ENCODE measurements around the gene MED9. TPM values are rescaled to one million over a fixed set of nuclear protein-coding genes. Genes with fewer than 3 reads are reported as not detected.

The MED9 gene
- total RNA-seq, 4 donors from 2014 or later = 8.3 to 14.4 (median 11.4) TPM

- DNase-seq (ENCODE audit: extremely low spot score) = no peak
- H3K36me3 ChIP-seq = no peaks in the 10 kb centered on the region
- TF ChIP-seq, protein P1, sequence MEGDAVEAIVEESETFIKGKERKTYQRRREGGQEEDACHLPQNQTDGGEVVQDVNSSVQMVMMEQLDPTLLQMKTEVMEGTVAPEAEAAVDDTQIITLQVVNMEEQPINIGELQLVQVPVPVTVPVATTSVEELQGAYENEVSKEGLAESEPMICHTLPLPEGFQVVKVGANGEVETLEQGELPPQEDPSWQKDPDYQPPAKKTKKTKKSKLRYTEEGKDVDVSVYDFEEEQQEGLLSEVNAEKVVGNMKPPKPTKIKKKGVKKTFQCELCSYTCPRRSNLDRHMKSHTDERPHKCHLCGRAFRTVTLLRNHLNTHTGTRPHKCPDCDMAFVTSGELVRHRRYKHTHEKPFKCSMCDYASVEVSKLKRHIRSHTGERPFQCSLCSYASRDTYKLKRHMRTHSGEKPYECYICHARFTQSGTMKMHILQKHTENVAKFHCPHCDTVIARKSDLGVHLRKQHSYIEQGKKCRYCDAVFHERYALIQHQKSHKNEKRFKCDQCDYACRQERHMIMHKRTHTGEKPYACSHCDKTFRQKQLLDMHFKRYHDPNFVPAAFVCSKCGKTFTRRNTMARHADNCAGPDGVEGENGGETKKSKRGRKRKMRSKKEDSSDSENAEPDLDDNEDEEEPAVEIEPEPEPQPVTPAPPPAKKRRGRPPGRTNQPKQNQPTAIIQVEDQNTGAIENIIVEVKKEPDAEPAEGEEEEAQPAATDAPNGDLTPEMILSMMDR (IDR thresholded peaks at IDR 0.05) = no peak
- TF ChIP-seq EP300 (IDR thresholded peaks at IDR 0.05) (no peak), POLR2A (IDR thresholded peaks at IDR 0.05; ENCODE audit: low read depth) (no peak), POLR2AphosphoS5 (IDR thresholded peaks at IDR 0.05) (no peak)
- no peaks in the 10 kb centered on the region for H3K4me1 ChIP-seq
- no peak overlapping the region for H3K27ac ChIP-seq (replicated peaks in 1 of 4)
- intact Hi-C loops (cut with DNase I) = no loop called here
- no peaks in the 10 kb centered on the region for H3K9me3 ChIP-seq
- H3K4me3 ChIP-seq = no peak overlapping the region
- peaks cover 0 to 63% (median 0%) of the 10 kb centered on the region in 4 donors for H3K27me3 ChIP-seq
- WGBS = 70% methylated on average over 5 of the region's 5 CpGs
Observed at GRCh38 chr17:17467016-17467415, 9.8 kb upstream of the MED9 start.

GRCh38 chr17:17467720-17468119 lies 9.1 kb upstream of the MED9 start:
- TF ChIP-seq EP300 (IDR thresholded peaks at IDR 0.05) = no peak
- TF ChIP-seq POLR2AphosphoS5 (IDR thresholded peaks at IDR 0.05) = no peak
- no peak for TF ChIP-seq POLR2A (IDR thresholded peaks at IDR 0.05; ENCODE audit: low read depth)
- TF ChIP-seq, protein P1 (IDR thresholded peaks at IDR 0.05) = no peak
- no peaks in the 10 kb centered on the region for H3K36me3 ChIP-seq

DNA sequence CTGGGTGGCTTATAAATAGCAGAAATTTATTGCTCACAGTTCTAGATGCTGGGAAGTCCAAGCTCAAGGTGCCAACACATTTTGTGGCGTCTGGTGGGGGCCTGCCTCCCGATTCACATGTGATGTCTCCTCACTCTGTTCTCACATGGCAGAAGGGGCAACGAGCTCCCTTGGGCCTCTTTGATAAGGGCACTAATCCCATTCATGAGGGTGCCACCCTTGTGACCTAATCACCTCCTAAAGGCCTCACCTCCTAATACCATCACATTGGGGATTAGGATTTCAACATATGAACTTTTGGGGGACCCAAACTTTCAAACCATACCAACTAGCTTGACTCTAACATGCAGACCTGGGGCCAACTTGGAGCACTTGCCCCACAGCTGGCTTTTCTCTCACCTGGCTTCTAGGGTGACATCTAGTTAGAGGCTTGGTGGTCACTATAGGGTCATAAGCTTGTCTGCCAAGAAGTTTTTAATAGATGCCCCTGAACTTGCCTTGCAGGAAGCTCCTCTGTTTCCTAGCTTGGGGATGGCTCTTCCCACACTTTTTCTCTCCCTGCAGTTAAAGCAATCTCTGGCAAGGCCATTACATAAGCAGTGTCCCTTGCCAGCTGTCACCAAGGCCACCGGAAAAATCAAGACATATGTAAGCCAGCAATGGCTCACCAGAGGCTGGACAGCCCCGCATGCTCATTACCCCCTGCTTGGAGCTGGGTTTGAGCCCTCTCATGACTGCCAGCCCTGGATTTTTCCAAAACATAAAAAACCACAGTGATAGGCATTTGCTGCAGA lies 8.4 kb upstream of the MED9 start:
- intact Hi-C loops (cut with DNase I) = no loop called here
- Histone ChIP-seq H3K4me1 (no peaks in the 10 kb centered on the region), H3K9me3 (no peaks in the 10 kb centered on the region), H3K27me3 (peaks cover 0 to 63% (median 0%) of the 10 kb centered on the region in 4 donors), H3K4me3 (no peak overlapping the region), H3K27ac (replicated peaks in 1 of 4) (no peak overlapping the region), H3K36me3 (no peaks in the 10 kb centered on the region)
- 83% methylated on average over 5 of the region's 5 CpGs for WGBS
- TF ChIP-seq, protein P1 (IDR thresholded peaks at IDR 0.05) = no peak
- no peak for TF ChIP-seq POLR2A (IDR thresholded peaks at IDR 0.05; ENCODE audit: low read depth)
- no peak for TF ChIP-seq POLR2AphosphoS5 (IDR thresholded peaks at IDR 0.05)
- no peak for TF ChIP-seq EP300 (IDR thresholded peaks at IDR 0.05)
- DNase-seq (ENCODE audit: extremely low spot score) = no peak

More at GRCh38 chr17:17467720-17468119, 9.1 kb upstream of the MED9 start:
- H3K4me1 ChIP-seq = no peaks in the 10 kb centered on the region
- no peaks in the 10 kb centered on the region for H3K9me3 ChIP-seq
- H3K27ac ChIP-seq (replicated peaks in 1 of 4) = no peak overlapping the region
- intact Hi-C loops (cut with DNase I) = no loop called here
- no peak overlapping the region for H3K4me3 ChIP-seq
- 66% methylated on average over 5 of the region's 5 CpGs for WGBS
- DNase-seq (ENCODE audit: extremely low spot score) = no peak
- H3K27me3 ChIP-seq = peaks cover 0 to 63% (median 0%) of the 10 kb centered on the region in 4 donors

GRCh38 chr17:17469358-17469757 lies 7.4 kb upstream of the MED9 start:
- WGBS = 82% methylated on average over 4 of the region's 4 CpGs
- TF ChIP-seq, protein P1 (IDR thresholded peaks at IDR 0.05) = no peak
- TF ChIP-seq POLR2AphosphoS5 (IDR thresholded peaks at IDR 0.05) (no peak), POLR2A (IDR thresholded peaks at IDR 0.05; ENCODE audit: low read depth) (no peak), EP300 (IDR thresholded peaks at IDR 0.05) (no peak)
- H3K4me1 ChIP-seq = no peaks in the 10 kb centered on the region
- no peak overlapping the region for H3K4me3 ChIP-seq
- intact Hi-C loops (cut with DNase I) = no loop called here
- no peak overlapping the region for H3K27ac ChIP-seq (replicated peaks in 1 of 4)
- H3K36me3 ChIP-seq = no peaks in the 10 kb centered on the region
- H3K9me3 ChIP-seq = no peaks in the 10 kb centered on the region
- no peak for DNase-seq (ENCODE audit: extremely low spot score)
- H3K27me3 ChIP-seq = peaks cover 0 to 61% (median 0%) of the 10 kb centered on the region in 4 donors

Data from esophagus muscularis mucosa (tissue), 4 donors.